Stimulated activated CD4-positive, alpha-beta T cell treated with anti-CD3 and anti-CD28 coated beads, Interleukin-4, amount 100 ng/mL, for 1 hour (primary cell): ENCODE data around the gene CETN1.
A peak's percentile ranks its signal among the peaks of the same experiment; 100 is the strongest.

Experiments used
- DNase-seq: peaks from one replicate; pipeline ENCODE4 v3.0.0-alpha.2; 2020

Gene CETN1

GRCh38 chr18:577643-578375 lies 2.4 kb upstream of the CETN1 start:
- DNase-seq: no peak

DNA sequence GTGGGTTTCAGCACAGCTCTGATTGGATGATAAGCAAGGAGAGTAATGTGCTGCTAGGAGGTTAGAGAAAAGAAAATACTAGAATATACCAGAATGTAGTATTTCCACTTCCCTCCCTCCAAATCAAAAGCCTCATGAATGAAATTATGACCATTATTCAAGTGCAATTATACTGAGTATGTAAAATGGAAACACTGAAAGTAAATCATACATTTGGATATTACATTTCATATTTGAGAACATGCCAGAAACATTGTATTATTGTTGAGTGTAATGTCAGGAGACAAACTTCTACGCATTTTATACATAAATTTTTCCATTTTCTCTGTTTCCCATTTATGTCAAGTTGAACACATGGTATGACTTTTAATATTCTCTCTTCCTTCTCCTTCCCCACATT lies 942 bp upstream of the CETN1 start:
- no peak for DNase-seq

GRCh38 chr18:581096-581495 lies 916 bp downstream of the CETN1 start:
- no peak for DNase-seq

DNA sequence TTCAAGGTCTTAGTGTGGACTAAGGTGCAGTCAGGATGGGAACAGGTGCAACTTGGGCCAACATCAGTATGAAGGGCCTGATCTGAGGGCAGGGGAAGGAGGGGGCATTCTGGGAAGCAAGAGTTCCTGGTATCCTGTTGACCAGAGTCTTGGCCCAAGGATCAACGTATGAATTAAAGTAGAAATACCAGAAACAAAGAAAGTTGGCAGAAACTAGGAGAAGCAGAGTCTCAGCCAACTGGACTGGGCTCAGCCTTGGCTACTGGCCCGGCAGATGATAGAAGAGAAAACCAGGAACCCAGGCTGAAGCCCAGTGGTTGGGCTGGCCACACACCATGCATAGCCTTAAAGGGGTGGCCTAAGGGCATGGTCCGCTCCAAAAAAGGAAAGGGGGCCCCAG lies 2.3 kb downstream of the CETN1 start:
- DNase-seq: no peak

- DNase-seq: no peak
Measured at GRCh38 chr18:595068-595467, 14.9 kb downstream of the CETN1 start.

DNA sequence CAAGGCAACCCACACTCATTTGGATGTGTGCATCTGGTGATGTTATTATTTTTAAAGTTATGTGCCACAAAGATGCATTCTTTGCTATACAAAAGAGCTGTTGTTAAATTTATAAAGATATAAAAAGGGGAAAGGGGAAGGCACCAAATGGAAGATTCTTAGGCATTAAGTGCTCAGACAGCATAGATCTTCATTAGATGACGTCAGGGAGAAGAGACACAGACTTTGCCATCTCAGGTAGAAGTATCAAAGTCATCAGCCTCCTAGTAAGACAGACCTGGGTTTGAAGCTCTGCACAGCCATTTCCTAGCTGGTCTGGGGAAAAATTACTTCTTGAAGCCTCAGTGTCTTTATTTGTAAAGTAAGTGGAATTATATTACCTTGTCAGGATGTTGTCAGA lies 15.4 kb downstream of the CETN1 start:
- no peak for DNase-seq

DNA sequence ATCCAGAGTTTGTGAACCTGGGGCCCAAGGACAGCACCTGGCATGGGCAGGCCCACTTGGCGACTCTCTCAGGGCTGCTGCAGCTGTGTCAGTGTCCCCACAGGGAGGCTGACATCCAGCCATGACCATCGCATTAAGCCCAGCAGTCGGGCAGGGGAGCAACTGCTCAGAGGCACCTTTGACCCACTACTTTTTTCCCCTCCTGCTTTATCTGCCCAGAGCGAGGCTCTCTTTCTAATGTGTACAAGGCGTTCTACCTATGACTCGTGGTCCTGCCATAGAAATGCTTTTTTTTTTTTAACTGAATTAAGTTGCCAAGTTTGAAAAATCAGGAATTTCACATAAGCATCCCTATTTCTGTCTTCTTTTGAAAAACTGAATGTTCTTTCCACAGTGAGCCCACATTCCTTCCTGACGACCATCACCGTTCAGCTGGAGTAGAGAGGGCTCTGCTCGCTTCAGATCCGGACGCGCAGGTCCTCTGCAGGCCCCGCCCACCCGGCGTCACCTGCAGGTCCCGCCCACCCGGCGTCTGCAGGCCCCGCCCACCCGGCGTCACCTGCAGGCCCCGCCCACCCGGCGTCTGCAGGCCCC lies 16.2 kb downstream of the CETN1 start:
- DNase-seq: no peak

DNA sequence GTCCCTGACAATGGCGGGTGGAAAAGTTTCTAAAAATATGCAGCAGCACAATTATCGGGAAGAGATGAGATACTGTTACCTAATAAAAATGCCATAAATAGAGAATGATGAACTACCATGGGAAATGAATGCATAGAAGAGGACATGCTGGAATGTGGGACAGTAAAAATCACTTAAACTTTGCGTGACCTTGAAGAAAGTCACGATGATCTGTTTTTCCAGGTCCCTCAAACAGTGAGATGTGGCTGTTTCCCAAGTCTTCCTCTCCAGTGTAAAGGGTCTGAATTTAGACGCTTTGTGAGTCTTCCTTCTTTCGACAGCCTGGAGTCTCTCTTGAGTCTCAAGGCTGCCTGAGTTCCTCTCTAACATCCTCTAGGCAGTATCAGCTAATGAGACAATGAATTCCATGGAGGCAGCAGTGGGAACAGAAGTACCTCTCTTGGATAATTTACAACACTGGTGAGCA lies 18.0 kb downstream of the CETN1 start:
- DNase-seq: no peak

- no peak for DNase-seq
Measured at GRCh38 chr18:600107-600506, 19.9 kb downstream of the CETN1 start.

DNA sequence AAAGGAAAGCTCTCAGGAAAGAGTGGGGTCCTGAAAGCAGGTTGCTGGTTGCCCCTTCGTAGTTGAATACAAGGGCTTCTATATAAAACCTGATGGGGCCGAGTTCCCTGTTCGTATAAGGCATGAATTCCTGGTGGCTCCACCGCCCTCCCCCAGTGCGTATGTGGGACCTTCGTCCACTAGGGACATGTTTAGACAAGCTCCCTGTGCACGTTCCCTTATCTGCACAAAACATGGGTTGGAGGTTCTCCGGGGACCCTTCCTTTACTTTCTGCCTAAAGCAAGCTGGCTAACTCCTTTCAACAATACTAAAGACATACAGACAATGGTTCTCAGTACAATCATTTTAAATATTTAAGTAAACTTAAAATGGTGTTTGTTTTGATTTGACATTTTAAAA lies 24.6 kb downstream of the CETN1 start:
- DNase-seq: no peak

- no peak for DNase-seq
Measured at GRCh38 chr18:607930-608329, 27.8 kb downstream of the CETN1 start.

GRCh38 chr18:610214-610928 lies 30.2 kb downstream of the CETN1 start:
- DNase-seq: no peak

- DNase-seq: no peak
Measured at GRCh38 chr18:612156-612555, 32.0 kb downstream of the CETN1 start.

GRCh38 chr18:614193-614592 lies 34.0 kb downstream of the CETN1 start:
- DNase-seq: no peak

- DNase-seq: no peak
Measured at GRCh38 chr18:615092-615521, 34.9 kb downstream of the CETN1 start.

- no peak for DNase-seq
Measured at GRCh38 chr18:615773-616172, 35.6 kb downstream of the CETN1 start.

- DNase-seq: no peak
Measured at GRCh38 chr18:616380-616995, 36.3 kb downstream of the CETN1 start.

DNA sequence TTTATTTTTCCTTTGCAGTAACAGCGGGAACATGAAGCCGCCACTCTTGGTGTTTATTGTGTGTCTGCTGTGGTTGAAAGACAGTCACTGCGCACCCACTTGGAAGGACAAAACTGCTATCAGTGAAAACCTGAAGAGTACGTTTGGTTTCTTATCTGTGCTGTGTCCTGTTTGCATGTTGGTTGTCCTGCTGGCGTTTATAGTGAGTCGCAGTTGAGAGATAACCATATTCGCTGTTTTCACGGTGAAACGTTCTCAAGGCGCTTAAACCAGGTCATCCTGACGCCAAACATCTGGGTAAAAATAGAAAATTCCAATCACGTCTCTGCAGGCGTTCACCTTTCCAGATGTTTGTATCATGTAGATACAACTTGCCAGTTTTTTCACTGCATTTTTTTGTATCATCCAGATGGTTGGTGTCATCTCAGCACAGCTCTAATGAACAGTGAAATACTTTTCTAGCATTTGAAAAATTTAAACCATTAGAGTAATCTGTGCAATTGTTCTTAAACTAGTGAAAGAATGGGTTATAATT lies 37.9 kb downstream of the CETN1 start:
- no peak for DNase-seq

DNA sequence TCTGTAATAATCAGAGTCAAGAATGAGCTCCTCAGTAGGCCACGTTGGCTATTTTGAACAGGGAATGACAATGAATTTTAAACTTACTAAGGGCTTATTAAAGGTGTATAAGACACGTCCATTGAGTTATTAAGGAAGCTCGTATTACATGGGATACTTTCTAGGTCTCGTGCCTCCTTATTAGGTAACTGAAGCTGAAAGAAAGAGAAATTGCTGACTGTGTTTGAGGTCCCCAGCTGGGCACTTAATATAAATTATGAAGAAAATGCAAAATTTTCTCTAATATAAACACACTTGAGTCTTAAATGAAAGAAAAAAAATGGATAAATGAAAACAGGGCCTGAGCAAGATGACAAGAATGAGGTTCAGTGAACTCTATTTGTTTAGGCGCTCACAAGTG lies 38.4 kb downstream of the CETN1 start:
- no peak for DNase-seq

DNA sequence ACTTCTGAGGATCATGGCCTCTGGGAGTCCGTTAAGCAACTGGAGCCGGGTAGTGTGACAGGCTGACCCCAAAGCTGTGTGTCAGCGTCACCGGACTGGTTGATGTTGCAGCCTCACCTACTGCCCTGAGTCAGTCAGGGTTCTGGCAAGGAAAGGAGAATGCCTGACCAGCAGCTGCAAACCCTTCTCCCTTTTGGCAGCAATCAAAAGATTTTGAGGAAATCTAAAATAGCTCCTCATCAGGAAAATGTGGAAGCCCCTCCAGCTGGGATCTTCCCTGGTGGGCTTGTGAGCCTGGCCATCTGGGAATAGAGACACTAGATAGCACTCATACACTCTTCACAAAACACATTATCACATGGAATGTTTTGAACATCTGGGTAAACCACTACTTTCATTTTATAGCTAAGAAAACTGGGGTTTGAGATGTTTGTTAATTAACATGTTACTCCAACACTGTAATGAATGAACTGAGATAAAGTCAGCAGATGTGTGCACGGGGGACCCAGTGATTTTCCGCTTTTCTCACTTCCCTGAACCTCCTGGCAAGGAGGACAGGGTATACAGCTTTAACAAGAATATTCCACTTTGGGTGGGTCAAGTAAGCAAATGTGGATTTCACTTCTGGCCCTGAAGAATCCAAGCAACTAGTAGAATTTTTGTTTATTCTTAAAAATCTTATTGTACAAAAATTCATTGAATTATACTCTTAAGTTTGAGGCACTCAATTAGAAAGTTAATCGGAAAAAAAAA lies 41.3 kb downstream of the CETN1 start:
- no peak for DNase-seq

GRCh38 chr18:622289-622688 lies 42.1 kb downstream of the CETN1 start:
- DNase-seq: no peak

- DNase-seq: peak; percentile 60
Measured at GRCh38 chr18:623761-624620, 43.8 kb downstream of the CETN1 start.
